OCI-LY3 (cell line): ENCODE measurements around the gene MARCHF3.

ENCODE experiments used
- H2AFZ ChIP-seq: fragments of 200-600, 300-600 bp; shearing (Covaris generic); 2 replicates; pipeline ENCODE4 v1.6.0; 2014; ENCODE audit warnings: antibody characterized with exemption, low read depth, low read length
- H3K27ac ChIP-seq: fragments of 200-600, 300-600 bp; sonication (generic); 2 replicates; pipeline ENCODE4 v1.5.1; 2014; ENCODE audit warnings: mild to moderate bottlenecking, low read length, moderate library complexity, mixed read lengths
- H3K27me3 ChIP-seq: fragments of 200-600, 300-600 bp; sonication (generic); 2 replicates; pipeline ENCODE4 v1.6.1; 2014; ENCODE audit warnings: low read depth, low read length, mixed read lengths
- H3K36me3 ChIP-seq: fragments of 200-600, 300-600 bp; sonication (generic); replicated peaks from 2 replicates; pipeline ENCODE3; 2014; ENCODE audit warnings: low read depth, low read length, mixed read lengths
- H3K4me1 ChIP-seq: fragments of 300-600, 200-600 bp; sonication (generic); 2 replicates; pipeline ENCODE4 v1.6.1; 2014; ENCODE audit warnings: low read length, mixed read lengths
- H3K4me2 ChIP-seq: fragments of 200-600, 300-600 bp; sonication (generic); 2 replicates; pipeline ENCODE4 v1.6.1; 2014; ENCODE audit warnings: low read length, mixed read lengths
- H3K4me3 ChIP-seq: fragments of 300-600, 200-600 bp; sonication (generic); 2 replicates; pipeline ENCODE4 v1.5.1; 2014; ENCODE audit warnings: antibody characterized with exemption, mild to moderate bottlenecking, low read length, moderate library complexity
- H3K79me2 ChIP-seq: fragments of 300-600, 200-600 bp; shearing (Covaris generic); 2 replicates; pipeline ENCODE4 v1.6.1; 2014; ENCODE audit warnings: mild to moderate bottlenecking, low read length, mixed read lengths
- H3K9ac ChIP-seq: fragments of 300-600, 200-600 bp; shearing (Covaris generic); 2 replicates; pipeline ENCODE4 v1.6.0; 2014; ENCODE audit warnings: mild to moderate bottlenecking, low read length, moderate library complexity
- H3K9me3 ChIP-seq: fragments of 200-600, 300-600 bp; shearing (Covaris generic); 2 replicates; pipeline ENCODE4 v1.6.1; 2014; ENCODE audit warnings: low read length, mixed read lengths; ENCODE audit not compliant: insufficient read depth
- H4K20me1 ChIP-seq: fragments of 200-600, 300-600 bp; sonication (generic); 2 replicates; pipeline ENCODE4 v1.6.1; 2016; ENCODE audit warnings: low read length, mixed read lengths; ENCODE audit not compliant: insufficient read depth
- EZH2phosphoT487 ChIP-seq: fragments of 200-600 bp; shearing (Covaris generic); IDR thresholded peaks from 2 replicates; pipeline ENCODE4 v1.6.1; 2018; ENCODE audit warnings: antibody characterized with exemption, mixed run types, low read depth
- TF ChIP-seq, protein P1 (sequence below): fragments of 200-600, 300-600 bp; sonication (generic); IDR thresholded peaks from 2 replicates; pipeline ENCODE4 v1.5.1; 2014; ENCODE audit warnings: antibody characterized with exemption, low read length, low read depth

The MARCHF3 gene

DNA sequence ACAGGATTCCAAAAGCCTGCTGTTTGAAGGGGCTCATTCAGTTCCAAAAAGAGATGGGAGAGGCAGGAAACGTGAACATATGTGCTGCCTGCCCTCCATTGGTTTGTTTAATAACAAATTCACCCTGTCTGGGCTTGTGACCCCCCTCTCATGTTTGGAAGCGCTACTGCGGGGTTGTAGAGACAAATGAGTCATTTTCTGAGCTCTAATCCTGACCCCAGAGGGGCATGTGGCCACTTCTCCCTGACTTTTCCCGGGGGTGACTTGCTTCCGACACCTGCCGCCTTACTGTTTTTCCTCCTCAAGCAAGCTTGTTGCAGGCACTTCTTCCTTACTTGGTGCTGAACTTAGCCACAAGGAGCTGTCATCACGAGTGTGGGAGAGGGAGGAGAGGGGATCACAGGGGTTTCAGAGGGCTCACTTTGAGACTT lies 177.5 kb downstream of the MARCHF3 start:
- Histone ChIP-seq H3K9ac (no peak overlapping the region), H3K79me2 (no peaks in the 10 kb centered on the region), H3K9me3 (no peaks in the 10 kb centered on the region), H3K36me3 (no peaks in the 10 kb centered on the region), H3K4me3 (no peak overlapping the region), H3K4me2 (no peak overlapping the region), H3K4me1 (no peaks in the 10 kb centered on the region), H4K20me1 (no peaks in the 10 kb centered on the region), H3K27ac (no peak overlapping the region), H2AFZ (no peak overlapping the region), H3K27me3 (no peaks in the 10 kb centered on the region)
- TF ChIP-seq, protein P1, sequence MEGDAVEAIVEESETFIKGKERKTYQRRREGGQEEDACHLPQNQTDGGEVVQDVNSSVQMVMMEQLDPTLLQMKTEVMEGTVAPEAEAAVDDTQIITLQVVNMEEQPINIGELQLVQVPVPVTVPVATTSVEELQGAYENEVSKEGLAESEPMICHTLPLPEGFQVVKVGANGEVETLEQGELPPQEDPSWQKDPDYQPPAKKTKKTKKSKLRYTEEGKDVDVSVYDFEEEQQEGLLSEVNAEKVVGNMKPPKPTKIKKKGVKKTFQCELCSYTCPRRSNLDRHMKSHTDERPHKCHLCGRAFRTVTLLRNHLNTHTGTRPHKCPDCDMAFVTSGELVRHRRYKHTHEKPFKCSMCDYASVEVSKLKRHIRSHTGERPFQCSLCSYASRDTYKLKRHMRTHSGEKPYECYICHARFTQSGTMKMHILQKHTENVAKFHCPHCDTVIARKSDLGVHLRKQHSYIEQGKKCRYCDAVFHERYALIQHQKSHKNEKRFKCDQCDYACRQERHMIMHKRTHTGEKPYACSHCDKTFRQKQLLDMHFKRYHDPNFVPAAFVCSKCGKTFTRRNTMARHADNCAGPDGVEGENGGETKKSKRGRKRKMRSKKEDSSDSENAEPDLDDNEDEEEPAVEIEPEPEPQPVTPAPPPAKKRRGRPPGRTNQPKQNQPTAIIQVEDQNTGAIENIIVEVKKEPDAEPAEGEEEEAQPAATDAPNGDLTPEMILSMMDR, result no peak
- TF ChIP-seq EZH2phosphoT487, result no peak

DNA sequence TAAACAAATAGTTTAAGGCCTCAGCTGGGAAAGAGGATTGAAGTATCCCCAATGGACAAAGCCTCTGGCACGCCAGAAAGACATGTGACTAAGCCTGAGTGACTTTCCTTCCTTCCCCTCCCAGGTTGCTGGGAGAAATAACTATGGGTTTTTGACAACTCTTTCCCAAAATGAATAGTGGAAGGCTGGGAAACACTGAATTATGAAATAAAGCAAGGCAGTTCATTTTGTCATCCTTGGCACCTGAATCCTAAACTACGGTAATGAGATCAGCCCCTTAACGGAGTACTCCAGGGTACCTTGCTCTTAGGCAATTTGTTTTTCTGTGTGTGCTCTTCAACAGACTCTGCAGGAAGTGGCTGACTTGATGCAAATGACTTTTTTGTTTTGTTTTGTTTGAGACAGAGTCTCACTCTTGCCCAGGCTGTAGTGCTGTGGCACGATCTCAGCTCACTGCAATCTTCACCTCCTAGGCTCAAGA lies 178.2 kb downstream of the MARCHF3 start:
- no peak overlapping the region for H3K4me2 ChIP-seq
- H3K4me3 ChIP-seq, result no peak overlapping the region
- no peaks in the 10 kb centered on the region for H3K9me3 ChIP-seq
- no peak overlapping the region for H2AFZ ChIP-seq
- H3K4me1 ChIP-seq, result no peaks in the 10 kb centered on the region
- H3K27me3 ChIP-seq, result no peaks in the 10 kb centered on the region
- H3K9ac ChIP-seq, result no peak overlapping the region
- no peak overlapping the region for H3K27ac ChIP-seq
- H4K20me1 ChIP-seq, result no peaks in the 10 kb centered on the region
- H3K79me2 ChIP-seq, result no peaks in the 10 kb centered on the region
- no peaks in the 10 kb centered on the region for H3K36me3 ChIP-seq
- TF ChIP-seq, protein P1, result no peak
- no peak for TF ChIP-seq EZH2phosphoT487

DNA sequence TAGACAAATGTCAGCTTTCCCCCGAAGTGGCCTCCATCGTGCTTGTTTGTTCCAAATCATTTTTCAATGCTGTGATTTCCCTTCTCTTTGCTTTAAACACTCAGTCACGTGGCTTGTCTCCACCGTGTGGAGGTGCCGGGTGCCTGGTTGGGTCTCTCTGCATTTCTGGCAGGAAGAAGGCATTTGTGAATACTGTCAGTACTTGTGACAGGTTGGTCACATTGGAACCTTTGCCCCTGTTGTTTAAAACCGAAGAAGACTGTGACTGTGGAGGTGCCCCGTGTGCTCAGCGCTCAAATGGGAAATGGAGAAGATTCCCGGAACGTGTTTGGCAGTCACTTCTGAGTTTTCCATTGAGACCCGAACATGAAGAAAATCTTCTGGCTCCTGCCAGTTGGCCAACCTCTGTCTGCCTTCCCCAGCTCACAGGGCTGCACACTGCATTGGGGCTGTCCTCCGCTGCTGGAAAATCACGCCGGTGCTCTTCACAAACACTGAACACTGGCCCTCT lies 178.8 kb downstream of the MARCHF3 start:
- Histone ChIP-seq H3K4me2 (no peak overlapping the region), H3K27ac (no peak overlapping the region)

DNA sequence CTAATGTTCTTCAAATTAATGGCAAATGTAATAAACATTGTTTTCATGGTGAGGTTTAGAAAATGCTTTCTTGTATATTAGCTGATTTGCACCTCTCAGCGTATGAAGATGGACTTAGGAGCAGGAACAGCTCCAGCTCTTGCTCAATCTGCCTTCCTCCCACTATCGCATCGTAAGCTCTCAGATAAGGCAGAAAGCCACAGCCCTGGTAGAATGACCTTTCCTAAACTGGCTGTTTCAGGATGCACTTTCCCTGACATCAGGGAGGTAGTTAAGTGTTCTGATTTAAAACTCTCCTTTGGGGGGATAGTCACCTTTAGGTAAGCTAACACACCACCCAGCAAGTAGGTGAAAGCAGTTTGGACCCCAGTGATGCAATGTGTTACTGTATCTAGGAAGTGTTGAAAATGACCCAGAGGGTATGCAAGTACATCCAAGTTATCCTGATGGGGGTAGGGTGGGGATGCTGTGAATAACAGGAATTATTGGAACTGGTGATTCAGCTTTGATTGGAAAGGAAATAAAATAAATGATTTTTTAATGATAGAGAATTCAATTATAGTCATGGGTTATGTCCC lies 181.2 kb downstream of the MARCHF3 start:
- TF ChIP-seq, protein P1, result no peak
- TF ChIP-seq EZH2phosphoT487, result no peak
- H3K27me3 ChIP-seq, result no peaks in the 10 kb centered on the region

More for the DNA sequence above, 178.8 kb downstream of the MARCHF3 start:
- no peak overlapping the region for H3K9ac ChIP-seq
- no peaks in the 10 kb centered on the region for H3K4me1 ChIP-seq
- H3K36me3 ChIP-seq, result no peaks in the 10 kb centered on the region
- H3K27me3 ChIP-seq, result no peaks in the 10 kb centered on the region
- TF ChIP-seq, protein P1, result no peak
- TF ChIP-seq EZH2phosphoT487, result no peak
- H3K79me2 ChIP-seq, result no peaks in the 10 kb centered on the region
- H2AFZ ChIP-seq, result no peak overlapping the region
- no peak overlapping the region for H3K4me3 ChIP-seq
- H4K20me1 ChIP-seq, result no peaks in the 10 kb centered on the region
- H3K9me3 ChIP-seq, result no peaks in the 10 kb centered on the region

More for the DNA sequence above, 181.2 kb downstream of the MARCHF3 start:
- Histone ChIP-seq H3K4me2 (no peak overlapping the region), H3K9me3 (no peaks in the 10 kb centered on the region), H2AFZ (no peak overlapping the region), H3K4me3 (no peak overlapping the region), H3K27ac (no peak overlapping the region), H3K79me2 (no peaks in the 10 kb centered on the region), H3K36me3 (no peaks in the 10 kb centered on the region), H4K20me1 (no peaks in the 10 kb centered on the region), H3K9ac (no peak overlapping the region), H3K4me1 (peaks cover 5% of the 10 kb centered on the region)
